Upper lobe of right lung (tissue), 1 donor: ENCODE results near the gene SHANK3. TPM values are rescaled to one million over a fixed set of nuclear protein-coding genes. Genes with fewer than 3 reads are reported as not detected.
A peak's percentile ranks its signal among the peaks of the same experiment; 100 is the strongest.

Experiments used
- ATAC-seq: fragments of 200-7000 bp; cut with Tn5 transposase; one replicate; pipeline ENCODE4 v1.9.1; 2020; ENCODE audit warnings: mild to moderate bottlenecking, moderate library complexity
- DNase-seq: peaks from one replicate; pipeline ENCODE4 v3.0.0-alpha.2; 2020
- H3K27ac ChIP-seq: fragments of 200-600 bp; one replicate; pipeline ENCODE4 v1.8.0; 2022
- H3K27me3 ChIP-seq: fragments of 200-600 bp; one replicate; pipeline ENCODE4 v1.8.0; 2022; ENCODE audit warnings: mild to moderate bottlenecking
- H3K36me3 ChIP-seq: fragments of 200-600 bp; one replicate; pipeline ENCODE4 v1.8.0; 2022
- H3K4me1 ChIP-seq: fragments of 200-600 bp; one replicate; pipeline ENCODE4 v1.8.0; 2022
- H3K4me3 ChIP-seq: fragments of 200-600 bp; one replicate; pipeline ENCODE4 v1.8.0; 2022; ENCODE audit warnings: mild to moderate bottlenecking
- H3K9me3 ChIP-seq: fragments of 200-600 bp; one replicate; pipeline ENCODE4 v1.8.0; 2022
- intact Hi-C: fragments of 100-400 bp; cut with DNase I; formaldehyde crosslinking; loops from one replicate; pipeline ENCODE4 v1.11.0; 2022
- total RNA-seq: library from RNA; stranded (reverse); fragmentation: NEBNext Ultra II Directional; extraction: Animal tissue kit (Norgen Biotek cat#: 25700); gene quantifications from one replicate; pipeline ENCODE4 v1.2.1, GENCODE V29; 2021
- TF ChIP-seq, protein P1 (sequence below): fragments of 200-600 bp; IDR thresholded peaks from one replicate; pipeline ENCODE4 v1.8.0; 2022; ENCODE audit warnings: antibody characterized with exemption
- donor health status: DM: no; HTN: yes; CAD: no; lungs with severe emphysema.

SHANK3 gene
- total RNA-seq, 1 donor from 2014 or later, result 59.9 TPM

DNA sequence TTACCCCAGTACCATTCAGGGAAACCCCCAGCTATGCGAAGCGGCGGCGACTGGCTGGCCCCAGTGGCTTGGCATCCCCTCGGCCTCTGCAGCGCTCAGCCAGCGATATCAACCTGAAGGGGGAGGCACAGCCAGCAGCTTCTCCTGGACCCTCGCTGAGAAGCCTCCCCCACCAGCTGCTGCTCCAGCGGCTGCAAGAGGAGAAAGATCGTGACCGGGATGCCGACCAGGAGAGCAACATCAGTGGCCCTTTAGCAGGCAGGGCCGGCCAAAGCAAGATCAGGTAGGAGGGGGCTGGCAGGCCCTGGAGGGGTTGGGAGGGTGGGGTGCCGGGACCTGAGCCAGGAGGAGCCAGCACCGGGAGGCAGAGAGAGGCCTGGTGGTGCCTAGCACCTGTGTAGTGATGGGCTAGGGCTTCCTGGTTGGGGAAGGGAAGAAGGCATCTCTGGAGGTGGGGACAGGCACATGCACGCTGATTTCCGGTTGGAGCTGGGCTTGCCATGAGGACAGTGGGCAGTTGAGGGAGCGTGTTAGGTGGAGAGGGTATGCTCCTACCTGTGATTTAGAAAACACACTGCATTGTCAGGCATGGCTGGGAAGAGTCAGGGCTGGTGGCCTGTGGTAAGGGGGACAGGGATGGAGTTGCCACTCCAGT lies 22.3 kb downstream of the SHANK3 start:
- ATAC-seq, result no peak
- intact Hi-C loops, result no loop called here
- H3K4me3 ChIP-seq, result no peak overlapping the region
- H3K9me3 ChIP-seq, result no peaks in the 10 kb centered on the region
- TF ChIP-seq, protein P1, sequence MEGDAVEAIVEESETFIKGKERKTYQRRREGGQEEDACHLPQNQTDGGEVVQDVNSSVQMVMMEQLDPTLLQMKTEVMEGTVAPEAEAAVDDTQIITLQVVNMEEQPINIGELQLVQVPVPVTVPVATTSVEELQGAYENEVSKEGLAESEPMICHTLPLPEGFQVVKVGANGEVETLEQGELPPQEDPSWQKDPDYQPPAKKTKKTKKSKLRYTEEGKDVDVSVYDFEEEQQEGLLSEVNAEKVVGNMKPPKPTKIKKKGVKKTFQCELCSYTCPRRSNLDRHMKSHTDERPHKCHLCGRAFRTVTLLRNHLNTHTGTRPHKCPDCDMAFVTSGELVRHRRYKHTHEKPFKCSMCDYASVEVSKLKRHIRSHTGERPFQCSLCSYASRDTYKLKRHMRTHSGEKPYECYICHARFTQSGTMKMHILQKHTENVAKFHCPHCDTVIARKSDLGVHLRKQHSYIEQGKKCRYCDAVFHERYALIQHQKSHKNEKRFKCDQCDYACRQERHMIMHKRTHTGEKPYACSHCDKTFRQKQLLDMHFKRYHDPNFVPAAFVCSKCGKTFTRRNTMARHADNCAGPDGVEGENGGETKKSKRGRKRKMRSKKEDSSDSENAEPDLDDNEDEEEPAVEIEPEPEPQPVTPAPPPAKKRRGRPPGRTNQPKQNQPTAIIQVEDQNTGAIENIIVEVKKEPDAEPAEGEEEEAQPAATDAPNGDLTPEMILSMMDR, result no peak
- peaks cover 13% of the 10 kb centered on the region for H3K4me1 ChIP-seq
- peak; percentile 60 for DNase-seq
- H3K27ac ChIP-seq, result no peak overlapping the region
- H3K27me3 ChIP-seq, result no peaks in the 10 kb centered on the region
- no peaks in the 10 kb centered on the region for H3K36me3 ChIP-seq

DNA sequence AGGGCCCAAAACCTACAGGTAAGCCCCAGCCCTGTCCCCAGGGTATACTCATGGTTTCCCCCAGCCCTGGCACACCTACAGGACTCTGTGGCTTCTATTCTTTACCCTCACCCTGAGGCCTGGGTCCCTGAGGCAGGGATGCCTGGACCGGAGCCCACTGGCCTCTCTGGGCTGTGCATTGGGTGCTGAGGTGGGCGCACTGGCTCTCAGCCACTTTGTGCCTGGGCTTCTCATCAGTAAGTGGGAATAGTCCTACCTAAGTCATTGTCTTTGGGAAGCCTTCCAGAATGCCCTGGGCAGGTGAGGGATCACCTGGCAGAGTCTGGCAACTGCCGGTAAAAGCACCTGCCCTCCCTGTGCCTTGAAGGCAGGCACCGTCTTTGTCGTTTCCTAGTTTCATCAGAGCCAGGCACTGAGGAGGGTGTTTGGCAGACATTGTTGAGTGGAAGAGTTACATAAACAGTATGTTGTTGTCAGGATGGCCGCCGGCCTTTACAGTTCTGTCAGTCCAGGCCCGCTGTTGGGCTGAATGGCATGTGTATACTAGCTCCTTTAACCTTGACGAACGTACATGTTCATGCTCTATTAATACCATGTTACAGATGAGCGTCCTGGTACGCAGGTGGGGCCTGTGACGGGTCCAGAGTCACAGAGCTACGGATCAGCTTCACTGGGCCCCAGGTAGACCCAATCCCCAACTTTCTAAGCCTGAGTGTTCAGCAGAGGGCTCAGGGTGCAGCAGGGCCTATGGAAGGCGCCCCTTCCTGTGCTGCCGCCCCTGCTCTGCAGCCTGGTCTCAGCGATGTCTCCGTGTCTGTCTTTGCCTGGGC lies 23.0 kb downstream of the SHANK3 start:
- intact Hi-C loops, result no loop called here
- H3K4me1 ChIP-seq, result peaks cover 13% of the 10 kb centered on the region
- no peak overlapping the region for H3K4me3 ChIP-seq
- ATAC-seq (no peak), DNase-seq (peak; percentile 58)
- no peaks in the 10 kb centered on the region for H3K36me3 ChIP-seq
- H3K9me3 ChIP-seq, result no peaks in the 10 kb centered on the region
- H3K27ac ChIP-seq, result no peak overlapping the region
- H3K27me3 ChIP-seq, result no peaks in the 10 kb centered on the region
- TF ChIP-seq, protein P1, result no peak

DNA sequence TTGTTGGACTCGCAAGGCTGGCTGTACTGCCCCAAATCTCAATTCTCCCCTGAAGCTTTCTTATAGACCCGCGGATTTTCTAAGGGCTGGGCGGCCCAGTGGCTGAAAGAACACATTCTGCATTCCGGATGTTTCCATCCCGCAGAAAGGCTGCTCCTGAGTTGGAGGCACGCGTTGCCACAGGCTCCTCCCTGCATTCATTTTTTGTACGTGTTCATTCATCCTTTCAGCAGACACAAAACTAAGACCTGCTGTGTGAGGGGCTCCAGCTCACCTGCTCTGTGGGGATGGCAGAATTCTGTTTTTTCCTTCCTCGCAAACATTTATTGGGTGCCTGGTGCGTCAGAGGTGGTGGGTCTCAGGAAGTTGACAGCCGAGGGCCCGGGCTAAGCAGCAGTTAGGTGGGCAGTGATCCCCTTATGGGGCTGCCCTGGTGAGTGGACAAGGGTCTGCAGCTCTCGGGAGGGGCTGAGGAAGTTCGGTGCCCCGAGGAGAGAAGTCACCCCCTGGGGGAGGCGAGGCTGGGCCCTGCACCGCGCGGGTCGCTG lies 23.7 kb downstream of the SHANK3 start:
- Histone ChIP-seq H3K27me3 (no peaks in the 10 kb centered on the region), H3K36me3 (no peaks in the 10 kb centered on the region), H3K9me3 (no peaks in the 10 kb centered on the region), H3K27ac (no peak overlapping the region), H3K4me1 (peaks cover 17% of the 10 kb centered on the region), H3K4me3 (peak overlapping the region; percentile 29)
- TF ChIP-seq, protein P1, result no peak
- DNase-seq, result no peak
- intact Hi-C loops, result no loop called here
- ATAC-seq, result no peak

DNA sequence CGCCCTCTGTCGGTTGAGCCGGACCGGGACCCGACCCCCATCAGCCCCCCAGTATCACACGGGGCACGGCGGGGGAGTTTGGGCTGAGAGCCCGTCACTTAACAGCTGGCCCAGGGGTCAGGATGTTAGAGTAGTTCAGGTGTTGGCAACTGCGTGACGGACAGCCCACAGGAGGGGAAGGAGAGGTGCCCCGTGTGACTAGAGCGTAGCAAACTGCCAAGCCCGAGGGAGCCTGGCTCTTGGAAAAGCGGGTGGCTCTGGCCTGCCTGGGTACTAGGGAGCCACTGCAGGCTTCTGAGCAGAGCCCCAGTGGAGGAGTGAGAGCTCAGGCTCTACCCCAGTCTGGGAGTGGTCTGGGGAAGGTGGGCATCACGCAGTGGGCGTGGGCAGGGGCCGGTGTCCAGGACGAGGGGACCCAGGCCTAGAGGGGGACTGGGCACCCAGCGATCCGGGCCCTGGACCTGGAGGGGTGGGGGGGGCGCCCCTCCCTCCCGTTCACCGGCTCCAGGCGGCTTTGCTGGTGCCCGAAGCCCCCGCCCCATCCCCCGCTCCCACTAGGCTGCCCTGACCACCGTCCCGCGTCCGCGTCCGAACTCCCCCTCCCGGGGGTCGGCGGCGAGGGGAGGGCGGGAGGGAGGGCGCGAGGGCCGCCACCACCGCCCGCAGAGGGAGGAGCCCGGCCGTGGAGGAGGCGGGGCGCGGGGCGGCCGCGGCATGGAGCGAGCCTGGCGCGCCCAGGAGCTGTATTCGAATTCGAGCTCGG lies 24.4 kb downstream of the SHANK3 start:
- intact Hi-C loops, result no loop called here
- TF ChIP-seq, protein P1, result peak; percentile 40
- H3K27ac ChIP-seq, result no peak overlapping the region
- peaks cover 20% of the 10 kb centered on the region for H3K4me1 ChIP-seq
- ATAC-seq (peak; percentile 42), DNase-seq (peak; percentile 65)
- no peaks in the 10 kb centered on the region for H3K9me3 ChIP-seq
- peak overlapping the region; percentile 29 for H3K4me3 ChIP-seq
- no peaks in the 10 kb centered on the region for H3K27me3 ChIP-seq
- H3K36me3 ChIP-seq, result no peaks in the 10 kb centered on the region

DNA sequence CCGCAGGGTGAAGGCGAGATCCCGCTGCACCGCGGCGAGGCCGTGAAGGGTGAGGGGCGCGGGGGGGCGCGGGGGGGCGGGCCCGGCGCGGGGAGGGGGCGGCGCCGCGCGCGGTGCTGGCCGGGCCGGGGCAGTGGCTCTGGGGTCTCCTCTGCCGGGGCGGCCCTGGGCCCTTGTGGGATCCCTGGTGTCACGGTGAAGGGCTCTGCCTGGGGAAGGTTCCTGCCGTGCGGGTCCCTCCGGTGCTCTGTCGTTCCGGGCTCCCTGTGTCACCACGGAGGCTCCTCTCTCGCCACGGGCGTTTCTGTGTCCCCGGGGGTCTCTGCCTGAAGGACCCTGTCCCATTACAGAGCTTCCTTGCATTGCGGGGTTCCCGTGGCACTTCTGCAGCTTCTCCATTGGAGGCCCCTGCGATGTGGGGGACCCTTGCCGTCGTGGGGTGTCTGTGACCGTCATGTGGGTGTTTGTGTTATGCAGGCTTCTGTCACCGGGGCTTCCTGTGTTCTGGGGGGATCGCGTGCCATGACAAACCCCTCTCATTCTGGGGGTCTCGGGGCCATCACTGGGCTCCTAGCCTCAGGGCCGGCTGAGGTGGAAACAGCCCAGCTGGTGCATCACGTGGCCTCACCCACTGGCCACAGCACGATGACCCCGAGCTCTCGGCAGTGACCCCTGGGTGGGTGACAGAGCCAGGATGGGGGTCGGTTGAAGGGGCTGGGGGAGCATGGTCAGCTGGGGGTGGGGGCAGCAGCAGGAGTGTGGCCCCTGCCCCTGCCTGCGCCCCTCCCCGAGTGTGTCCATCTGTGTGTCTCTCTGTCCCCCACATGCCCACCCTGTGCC lies 25.3 kb downstream of the SHANK3 start:
- Histone ChIP-seq H3K27me3 (no peaks in the 10 kb centered on the region), H3K4me3 (peak overlapping the region; percentile 30), H3K27ac (no peak overlapping the region), H3K4me1 (peaks cover 20% of the 10 kb centered on the region), H3K9me3 (no peaks in the 10 kb centered on the region), H3K36me3 (no peaks in the 10 kb centered on the region)
- intact Hi-C loops, result no loop called here
- DNase-seq, result peak; percentile 63
- TF ChIP-seq, protein P1, result no peak
- no peak for ATAC-seq
